ENCODE measurements around the gene TSSK2. TPM values are rescaled to one million over a fixed set of nuclear protein-coding genes. Genes with fewer than 3 reads are reported as not detected.

TSSK2 gene
- total RNA-seq, 1 donor from 2014 or later: not detected

DNA sequence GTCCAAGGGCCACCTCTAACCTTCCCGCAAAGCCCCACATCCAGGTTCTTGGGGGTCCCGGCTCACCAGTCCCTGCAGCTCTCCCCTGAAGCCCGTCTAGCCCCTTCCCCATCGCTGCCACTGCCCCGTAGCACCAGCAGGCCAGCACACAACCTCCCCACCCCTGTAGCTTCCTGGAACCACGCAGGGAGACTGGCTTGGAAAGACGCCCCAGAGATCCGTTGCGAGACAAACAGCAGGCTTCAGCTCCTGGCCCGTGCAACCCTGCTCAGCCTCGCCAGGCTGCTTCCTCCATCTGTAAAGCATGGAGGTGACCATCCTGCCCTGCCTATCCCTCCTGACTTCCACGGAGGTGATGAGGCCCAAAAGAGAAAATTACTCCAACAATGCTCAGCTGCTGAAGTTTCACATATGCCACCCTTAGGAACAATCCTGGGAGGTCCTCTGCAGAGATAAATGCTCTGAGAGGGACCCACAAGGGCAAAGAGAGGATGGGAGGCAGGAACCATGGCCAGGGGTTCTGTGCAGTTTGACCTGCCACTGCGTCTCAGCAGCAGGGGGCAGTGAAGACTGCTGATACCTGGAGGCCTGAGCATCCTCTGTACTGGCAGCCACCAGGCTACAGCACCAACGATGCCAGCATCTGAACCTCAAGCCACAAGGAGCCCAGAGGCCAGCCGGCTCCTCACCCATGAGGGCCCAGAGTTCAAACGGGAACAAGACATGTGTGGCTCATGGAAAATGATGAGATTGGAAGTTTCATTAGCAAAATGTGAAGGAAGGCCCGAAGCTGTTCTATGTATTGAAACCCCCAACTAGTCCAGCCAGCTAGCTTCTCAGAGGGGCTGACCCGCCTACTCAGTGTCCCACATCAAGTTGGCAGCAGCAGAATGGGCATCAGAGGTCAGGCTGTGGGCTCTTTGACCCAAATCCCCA lies 25.0 kb upstream of the TSSK2 start:
- FAIRE-seq: no peak

DNA sequence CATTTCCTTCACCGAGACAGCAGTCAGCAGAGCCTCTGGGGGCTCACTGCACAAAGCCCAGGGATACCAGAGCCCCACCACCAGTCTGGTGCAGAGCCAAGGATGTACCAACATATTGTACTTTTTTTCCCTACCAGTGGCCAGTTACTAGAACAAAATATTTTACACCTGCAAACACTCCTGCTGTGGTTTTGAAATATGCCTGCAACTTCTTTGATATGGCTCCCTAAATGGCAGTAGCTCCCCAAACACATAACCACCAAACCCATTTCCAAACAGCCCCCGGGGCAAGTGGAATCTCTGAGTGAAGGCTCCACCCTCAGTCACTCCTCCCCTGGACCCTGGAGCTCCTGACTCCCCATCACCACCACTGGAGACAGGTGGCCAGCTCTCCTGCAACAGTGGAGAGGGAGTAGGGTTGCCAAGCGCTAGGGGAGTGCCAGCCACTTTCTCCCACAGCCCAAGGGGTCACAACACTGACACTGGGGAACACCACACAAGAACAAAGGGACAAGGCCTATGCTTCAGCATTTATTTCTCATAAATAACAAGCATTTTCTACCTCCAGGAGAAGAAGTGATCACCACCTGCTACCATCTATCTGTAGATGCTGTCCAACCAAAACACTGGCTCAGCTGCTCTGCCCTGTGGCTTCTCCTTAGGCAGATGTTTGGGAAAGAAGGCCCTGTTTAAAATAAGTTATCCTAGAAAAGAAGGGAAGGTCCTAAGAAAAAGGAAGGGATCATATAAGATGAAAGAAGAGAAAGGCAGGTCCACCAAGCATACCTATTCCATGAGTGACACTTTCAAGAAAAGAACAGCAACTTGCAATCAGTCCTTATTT lies 24.0 kb upstream of the TSSK2 start:
- no peak for FAIRE-seq
- no peak for DNase-seq (ENCODE audit: low spot score in 2 of 2)

More for the DNA sequence above, 25.0 kb upstream of the TSSK2 start:
- no peak for DNase-seq (ENCODE audit: low spot score in 2 of 2)

DNA sequence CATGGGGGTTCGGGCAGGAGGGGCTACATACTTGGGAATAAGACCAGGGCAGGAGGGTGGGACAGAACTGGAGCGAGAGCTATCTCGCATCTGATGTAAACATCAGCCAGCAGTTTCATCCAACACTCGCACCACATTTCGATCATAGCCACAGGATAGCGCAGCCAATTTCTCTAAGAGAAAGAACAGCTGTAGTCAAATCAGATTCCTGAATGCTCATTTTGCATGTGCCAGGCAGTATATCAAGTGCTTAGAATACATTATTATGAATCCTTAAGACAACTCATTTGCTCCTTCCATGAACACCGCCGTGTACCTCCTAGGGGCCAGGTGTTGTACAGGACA lies 23.4 kb upstream of the TSSK2 start:
- DNase-seq (ENCODE audit: low spot score in 2 of 2): no peak
- FAIRE-seq: no peak

DNA sequence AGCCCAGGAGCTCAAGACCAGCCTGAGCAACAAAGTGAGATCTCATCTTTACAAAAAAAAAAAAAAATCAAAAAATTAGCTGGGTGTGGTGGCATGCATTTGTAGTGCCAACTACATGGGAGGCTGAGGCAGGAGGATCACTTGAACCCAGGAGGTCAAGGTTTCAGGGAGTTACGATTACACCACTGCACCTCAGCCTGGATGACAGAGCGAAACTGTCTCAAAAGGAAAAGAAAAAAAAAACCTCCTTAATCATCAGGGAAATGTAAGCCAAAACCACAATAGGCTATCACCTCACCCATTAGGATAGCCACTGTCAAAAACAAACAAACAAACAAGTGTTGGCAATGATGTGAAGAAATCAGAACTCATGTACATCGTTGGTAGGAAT lies 22.3 kb upstream of the TSSK2 start:
- no peak for FAIRE-seq
- DNase-seq (ENCODE audit: low spot score in 2 of 2): no peak

DNA sequence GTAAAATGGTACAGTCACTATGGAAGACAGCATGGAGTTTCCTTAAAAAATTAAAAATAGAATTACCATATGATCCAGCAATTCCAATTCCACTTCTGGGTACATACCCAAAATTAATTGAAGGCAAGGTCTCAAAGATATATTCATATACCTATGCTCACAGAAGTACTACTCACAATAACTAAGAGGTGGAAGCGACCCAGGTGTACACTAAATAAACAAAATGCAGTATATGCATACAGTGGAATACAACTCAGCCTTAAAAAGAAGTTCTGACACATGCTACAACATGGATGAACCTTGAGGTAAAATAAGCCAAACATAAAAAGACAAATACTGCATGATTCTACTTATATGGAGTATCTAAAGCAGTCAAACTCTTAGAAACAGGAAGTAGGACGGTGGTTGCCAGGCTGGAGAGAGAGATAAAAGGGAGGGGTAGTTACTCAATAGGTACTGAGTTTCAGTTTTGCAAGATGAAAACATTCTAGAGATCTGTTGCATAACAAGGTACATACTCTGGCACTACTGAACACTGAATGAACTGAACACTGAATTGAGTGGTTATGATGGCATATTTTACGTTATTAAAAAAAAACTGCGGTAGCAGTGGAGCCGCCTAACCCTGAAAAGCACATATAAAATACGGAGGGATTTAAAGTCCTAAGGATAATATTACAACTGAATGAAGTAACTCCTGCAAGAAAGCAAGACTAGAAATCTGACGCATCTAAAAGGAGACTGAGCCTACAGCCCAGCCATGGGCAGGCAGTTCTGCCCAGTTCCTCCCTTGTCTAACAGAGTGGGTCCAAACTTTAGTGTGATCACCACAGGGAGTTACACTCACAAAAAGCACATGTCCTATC lies 21.7 kb upstream of the TSSK2 start:
- DNase-seq (ENCODE audit: low spot score in 2 of 2): no peak
- no peak for FAIRE-seq

DNA sequence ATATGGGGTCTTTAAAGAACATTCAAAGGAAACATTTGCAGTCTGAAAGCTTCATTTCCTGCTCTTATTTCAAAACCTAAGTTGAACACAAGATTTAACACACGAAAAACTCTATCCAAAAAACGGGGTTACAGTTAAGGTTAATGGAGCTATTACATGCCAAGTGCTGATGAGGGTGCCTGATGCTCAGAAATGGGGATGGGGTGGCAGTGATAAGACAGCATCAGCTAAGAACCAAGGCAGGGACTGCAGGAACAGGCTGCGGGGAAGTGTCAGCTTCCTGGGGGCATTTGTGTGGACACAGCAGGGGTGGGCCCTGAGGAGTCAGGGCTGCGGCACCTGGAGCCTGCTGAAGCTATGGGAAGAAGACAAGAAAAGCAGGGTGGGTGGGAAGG lies 21.0 kb upstream of the TSSK2 start:
- DNase-seq (ENCODE audit: low spot score in 2 of 2) (no peak), FAIRE-seq (no peak)

DNA sequence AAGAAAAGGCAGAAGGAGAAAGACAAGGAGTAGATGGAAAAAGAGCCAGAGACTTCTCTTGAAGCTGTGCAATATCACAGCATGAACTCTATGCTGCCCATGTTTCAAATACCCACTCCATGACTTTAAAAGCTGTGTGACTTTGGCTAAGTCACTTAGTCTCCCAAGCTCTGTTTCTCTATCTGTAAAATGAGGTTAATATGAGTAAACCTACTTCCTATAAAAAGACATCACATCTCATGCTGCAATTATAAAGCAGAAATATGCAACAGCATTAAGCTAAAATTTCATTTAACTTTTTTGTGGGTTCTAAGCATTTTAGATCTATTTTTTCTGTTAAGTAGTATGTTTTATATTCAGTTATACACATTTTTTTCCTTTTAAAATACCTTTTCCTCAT lies 20.5 kb upstream of the TSSK2 start:
- FAIRE-seq: no peak
- no peak for DNase-seq (ENCODE audit: low spot score in 2 of 2)

DNA sequence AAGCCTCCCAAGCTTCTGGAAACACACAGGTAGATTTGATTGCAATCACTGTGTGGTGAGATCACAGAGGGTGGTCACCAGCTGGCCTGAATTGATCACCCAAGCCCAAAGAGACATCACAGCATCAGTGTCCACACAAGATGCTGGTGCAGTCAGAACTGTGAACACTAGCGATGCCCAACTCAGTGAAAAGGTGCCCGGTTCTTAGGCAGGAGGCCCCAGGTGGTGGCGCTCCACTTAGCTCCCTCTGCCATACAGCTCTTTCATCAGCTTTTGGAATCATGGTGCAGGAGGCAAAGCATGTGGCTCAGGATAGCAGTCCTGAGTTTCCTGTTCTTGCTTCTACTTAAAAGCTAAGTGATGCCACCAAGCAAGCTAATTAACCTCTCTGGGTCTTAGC lies 20.0 kb upstream of the TSSK2 start:
- no peak for DNase-seq (ENCODE audit: low spot score in 2 of 2)
- FAIRE-seq: no peak

DNA sequence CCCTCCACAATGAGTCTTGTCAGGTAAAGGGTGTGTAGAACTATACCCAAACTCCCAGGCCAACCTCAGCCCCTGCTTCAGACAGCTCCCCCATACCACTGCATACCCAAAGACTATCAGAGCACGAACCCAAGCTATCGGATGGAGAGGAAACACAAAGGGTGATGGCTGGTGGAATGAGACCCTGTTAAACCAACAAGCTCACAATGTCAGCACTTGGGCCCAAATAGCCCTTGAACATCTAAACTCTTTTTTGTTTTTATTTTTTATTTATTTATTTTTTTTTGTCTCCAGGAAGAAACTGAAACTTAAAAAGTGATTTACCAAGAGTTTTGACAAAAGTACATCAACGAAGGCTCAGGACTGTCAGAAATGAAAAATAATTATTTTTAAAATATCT lies 19.5 kb upstream of the TSSK2 start:
- DNase-seq (ENCODE audit: low spot score in 2 of 2) (no peak), FAIRE-seq (no peak)

DNA sequence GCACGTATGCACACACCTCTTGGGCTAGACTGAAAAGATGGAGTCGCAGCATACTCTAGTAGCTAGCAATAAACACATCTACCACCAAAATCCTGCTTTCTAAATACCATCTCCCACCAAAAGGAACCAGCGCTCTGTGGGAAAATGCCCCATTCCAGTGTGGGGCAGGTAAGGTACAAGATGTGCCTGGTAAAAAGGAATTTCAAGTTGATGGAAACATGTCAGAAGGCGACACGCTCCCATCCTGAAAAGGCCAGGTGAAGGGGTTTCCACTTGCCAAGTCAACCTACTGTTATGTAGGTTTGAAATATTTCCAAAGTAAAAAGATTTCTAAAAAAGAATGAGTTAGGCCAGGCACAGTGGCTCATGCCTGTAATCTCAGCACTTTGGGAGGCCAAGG lies 17.7 kb upstream of the TSSK2 start:
- DNase-seq (ENCODE audit: low spot score in 2 of 2): no peak
- no peak for FAIRE-seq

DNA sequence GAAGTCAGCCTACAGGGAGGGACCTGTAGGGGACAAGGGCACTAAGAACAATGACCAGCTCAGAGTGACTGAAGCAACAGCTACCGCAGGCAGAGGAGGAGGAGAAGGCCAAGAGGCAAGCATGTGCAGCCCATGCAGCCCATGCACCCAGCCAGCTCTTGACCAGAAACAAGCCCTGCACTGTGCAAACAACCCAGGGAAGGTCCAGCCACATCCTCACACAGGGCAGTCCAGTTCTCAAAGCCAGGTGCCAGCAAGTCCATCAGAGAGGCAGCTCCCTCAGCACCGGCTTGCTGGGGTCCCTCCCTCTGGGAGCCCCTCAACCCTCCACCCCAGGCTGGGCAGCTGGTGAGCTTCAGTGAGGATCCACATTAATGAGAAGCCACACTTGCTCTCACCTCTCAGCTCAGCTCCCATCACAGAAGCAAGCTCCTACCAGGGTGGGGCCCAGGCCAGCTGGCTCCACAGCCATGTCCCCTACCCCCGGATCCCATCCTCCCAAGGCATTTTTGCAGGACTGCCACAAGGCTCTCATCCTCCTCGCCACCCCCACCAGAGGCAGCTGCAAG lies 16.0 kb upstream of the TSSK2 start:
- no peak for FAIRE-seq

DNA sequence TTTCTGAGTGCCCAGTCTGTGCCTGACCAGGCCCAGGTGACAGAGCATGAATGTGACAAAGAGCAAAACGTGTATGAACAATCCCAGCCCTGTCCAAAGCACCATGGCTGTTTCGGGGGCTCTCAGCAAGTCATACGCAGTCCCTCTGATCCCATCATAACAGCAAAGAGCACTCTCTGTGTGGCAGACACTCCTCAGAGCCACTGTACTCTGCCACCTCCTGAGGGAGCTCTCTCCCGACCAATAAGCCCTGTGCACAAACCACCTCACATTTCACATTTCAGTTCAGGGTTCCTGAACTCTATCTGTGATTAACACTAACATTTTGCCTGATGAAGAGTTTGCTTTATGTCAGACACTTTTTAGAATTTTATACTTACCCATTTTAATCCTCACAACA lies 15.5 kb upstream of the TSSK2 start:
- FAIRE-seq (no peak), DNase-seq (ENCODE audit: low spot score in 2 of 2) (peak; percentile 30 to 40)

More for the DNA sequence above, 16.0 kb upstream of the TSSK2 start:
- peak in 1 of 2 donors; percentile 12 for DNase-seq (ENCODE audit: low spot score in 2 of 2)

DNA sequence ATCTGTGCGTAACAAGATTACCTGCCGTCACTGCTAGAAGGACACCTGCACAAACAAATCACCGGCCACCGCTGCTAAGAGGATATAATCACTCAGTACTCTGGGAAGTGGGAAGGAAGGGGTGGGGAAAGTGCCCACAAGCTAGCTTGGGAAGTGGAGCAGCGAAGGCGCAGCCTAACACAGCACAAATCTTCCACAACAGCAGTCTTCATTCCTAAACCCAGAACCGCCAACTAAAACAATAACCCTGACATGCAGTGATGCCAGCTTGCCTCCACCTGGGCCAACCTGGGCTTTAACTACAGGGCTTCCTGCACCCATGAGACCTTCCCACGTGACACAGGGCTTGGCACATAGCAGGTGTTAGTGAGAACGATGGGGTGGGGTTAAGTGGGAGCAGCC lies 14.0 kb upstream of the TSSK2 start:
- no peak for DNase-seq (ENCODE audit: low spot score in 2 of 2)
- no peak for FAIRE-seq

DNA sequence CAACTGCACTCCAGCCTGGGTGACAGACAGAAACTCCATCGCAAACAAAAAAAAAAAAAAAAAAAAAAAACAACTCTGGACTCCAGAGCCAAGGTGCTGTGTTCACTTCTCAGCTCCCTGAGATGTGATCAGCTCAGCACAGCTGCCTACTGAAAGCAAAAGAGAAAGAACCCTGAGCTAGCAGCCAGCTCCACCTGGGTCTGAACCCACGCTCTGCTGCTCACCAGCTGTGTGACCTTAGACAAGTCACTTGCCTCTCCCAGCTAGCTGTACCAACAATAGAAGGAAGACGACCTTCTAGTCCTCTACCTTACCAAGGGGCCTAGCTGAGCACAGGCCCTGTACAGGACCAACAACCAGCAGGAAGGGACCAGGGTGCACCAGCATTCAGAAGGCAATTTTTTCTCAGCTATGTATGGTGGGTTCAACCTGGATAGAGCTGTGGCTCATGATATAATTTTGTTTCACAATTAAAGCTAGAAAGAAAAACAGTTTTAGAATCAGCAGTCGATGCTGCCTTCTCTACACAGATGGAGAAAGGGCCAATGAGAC lies 12.7 kb upstream of the TSSK2 start:
- FAIRE-seq (no peak), DNase-seq (ENCODE audit: low spot score in 2 of 2) (no peak)

DNA sequence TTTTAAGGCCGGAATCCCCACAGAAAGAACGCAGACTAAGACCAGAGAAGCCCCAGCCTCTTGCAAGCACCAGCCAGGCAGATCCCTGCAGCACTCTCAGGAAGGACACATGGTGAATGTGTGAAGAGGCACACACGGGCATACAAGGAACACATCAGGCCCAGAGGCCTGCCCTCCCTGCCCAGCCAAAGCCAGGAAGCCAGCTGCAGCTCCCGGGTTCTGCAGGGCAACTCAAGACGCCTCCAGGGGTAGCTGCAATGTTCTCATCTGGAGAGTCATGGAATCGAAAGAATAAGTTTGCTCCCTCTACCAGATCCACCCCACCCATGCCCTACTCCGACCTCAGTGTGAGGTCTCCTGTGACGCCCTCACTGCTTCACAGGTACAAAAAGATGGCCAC lies 11.2 kb upstream of the TSSK2 start:
- no peak for FAIRE-seq
- no peak for DNase-seq (ENCODE audit: low spot score in 2 of 2)

DNA sequence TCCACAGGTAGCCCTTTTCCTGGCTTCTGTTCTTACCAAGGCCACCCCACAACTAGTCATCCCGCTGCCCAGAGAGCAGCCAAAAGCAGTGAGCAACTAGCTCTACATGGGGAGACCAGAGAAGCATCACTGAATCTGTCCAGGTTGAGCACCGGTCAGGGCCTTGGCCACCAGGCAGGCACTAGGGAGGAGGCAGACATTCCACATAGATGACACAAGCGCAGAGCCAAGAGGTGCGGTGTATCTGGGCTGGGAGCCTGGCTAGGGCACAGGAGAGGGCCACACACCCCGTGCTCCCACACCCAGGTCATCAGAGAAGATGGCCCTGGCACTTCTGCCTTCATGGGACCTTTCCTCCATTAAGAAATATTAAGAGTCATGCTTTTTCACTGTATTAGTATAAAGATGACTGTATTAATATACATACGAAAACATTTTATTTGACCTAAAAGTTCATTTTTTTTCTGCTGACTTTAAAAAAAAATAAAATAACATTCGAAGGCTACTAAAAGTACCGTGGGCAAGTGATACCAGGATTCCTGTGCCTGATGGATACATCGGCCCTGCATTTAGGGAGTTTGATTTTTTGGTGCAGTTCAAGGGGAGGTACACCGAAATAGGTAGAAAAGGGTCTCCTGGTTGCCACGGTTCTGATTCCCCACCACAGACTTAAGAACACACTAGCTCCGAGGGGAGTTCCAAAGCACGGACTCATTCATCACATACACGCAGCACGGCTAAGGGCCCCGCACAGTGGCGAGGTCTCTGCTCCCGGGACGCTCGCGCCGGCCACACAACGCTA lies 10.1 kb upstream of the TSSK2 start:
- FAIRE-seq: no peak
- no peak for DNase-seq (ENCODE audit: low spot score in 2 of 2)

DNA sequence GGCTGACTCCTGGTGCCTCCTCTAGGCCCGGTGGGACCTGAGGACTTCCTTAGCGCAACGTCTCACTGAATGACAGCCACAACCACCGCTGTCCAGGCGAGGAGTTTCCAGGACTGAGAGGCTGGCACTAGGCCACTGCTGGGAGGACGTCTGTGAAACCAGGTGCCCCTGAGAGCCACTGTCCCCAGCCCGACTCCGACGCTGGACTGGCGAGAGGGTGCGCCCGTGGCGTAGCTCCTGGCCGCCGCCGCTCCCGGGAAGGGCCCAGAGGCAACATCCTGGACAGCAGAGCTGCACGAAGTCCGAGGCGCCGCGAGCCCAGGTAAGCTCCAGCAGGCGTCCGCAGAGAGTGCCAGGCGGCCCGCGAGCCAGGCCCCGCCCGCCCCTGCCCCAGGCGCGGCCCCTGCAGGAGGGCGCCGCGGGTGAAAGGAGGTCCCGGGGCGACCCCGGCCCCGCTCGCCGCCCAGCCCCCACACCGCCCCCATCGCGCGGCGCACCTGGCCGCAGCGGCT lies 9.4 kb upstream of the TSSK2 start:
- FAIRE-seq (no peak), DNase-seq (ENCODE audit: low spot score in 2 of 2) (peak in 1 of 2 donors; percentile 60)

DNA sequence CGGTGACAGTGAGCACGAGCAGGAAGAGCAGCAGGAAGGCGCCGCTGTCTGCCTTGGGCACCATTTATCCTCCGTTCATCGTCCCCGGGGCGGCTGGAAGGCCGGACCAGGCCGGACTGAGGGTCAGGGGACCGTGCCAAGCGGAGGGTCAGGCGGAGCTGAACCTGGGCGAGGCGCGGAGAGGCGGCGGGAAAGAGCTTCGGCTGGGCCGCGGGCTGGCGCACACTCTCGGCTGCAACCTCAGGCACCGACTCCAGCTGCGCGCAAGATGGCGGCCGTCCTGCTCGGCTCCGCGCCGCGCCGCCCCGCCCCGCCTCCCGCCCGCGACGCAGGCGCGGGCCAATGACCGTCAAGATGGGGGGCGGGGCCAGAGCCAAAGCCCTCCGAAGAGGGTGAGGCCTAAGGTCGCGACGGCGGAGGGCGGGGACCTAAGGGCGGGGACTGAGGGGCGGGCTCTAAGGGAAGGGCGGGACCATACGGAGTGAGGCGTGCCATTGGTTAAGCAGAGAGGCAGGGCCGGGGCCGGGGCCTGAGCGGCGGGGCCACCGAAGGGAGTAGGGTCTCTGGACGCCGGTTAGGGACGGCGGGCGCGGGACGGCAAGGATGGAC lies 8.9 kb upstream of the TSSK2 start, which contains the start of gene DGCR2:
DGCR2 (minus strand) TSS at position 270 of the 609 bp plus-strand sequence; CDS start at position 64, 206 bp downstream.
- DNase-seq (ENCODE audit: low spot score in 2 of 2) (peak; percentile 100), FAIRE-seq (no peak)
